Measurements from ENCODE around the gene CR1L.
"Not testable (repeated sequence)": the region's sequence is repeated elsewhere in the genome, so short reads cannot be mapped to it uniquely, and the experiment has no call there.

The CR1L gene

GRCh38 chr1:207670997-207671396, 26.1 kb downstream of the CR1L start:
- no peaks in the 10 kb centered on the region for H3K4me1 Mint-ChIP-seq
- DNase-seq (ENCODE audit: low spot score in 2 of 2) (no peak), ATAC-seq (replicated peaks; ENCODE audit: extremely low read depth, poor library complexity, severe bottlenecking) (no peak)
- no peak overlapping the region for H3K4me3 Mint-ChIP-seq
- H3K9me3 Mint-ChIP-seq = no peaks in the 10 kb centered on the region
- no peaks in the 10 kb centered on the region for H3K36me3 Mint-ChIP-seq (ENCODE audit: insufficient read depth)
- H3K27ac Mint-ChIP-seq (ENCODE audit: low read depth) = no peak overlapping the region
- peaks cover 93% of the 10 kb centered on the region for H3K27me3 Mint-ChIP-seq

GRCh38 chr1:207672522-207673130, 27.7 kb downstream of the CR1L start:
- no peak overlapping the region for H3K27ac Mint-ChIP-seq (ENCODE audit: low read depth)

GRCh38 chr1:207673399-207673798, 28.5 kb downstream of the CR1L start:
- ATAC-seq (replicated peaks; ENCODE audit: extremely low read depth, poor library complexity, severe bottlenecking) (no peak), DNase-seq (ENCODE audit: low spot score in 2 of 2) (no peak)
- Mint-ChIP-seq H3K9me3 (no peaks in the 10 kb centered on the region), H3K27me3 (peaks cover 81% of the 10 kb centered on the region), H3K4me3 (no peak overlapping the region), H3K27ac (ENCODE audit: low read depth) (no peak overlapping the region), H3K4me1 (no peaks in the 10 kb centered on the region), H3K36me3 (ENCODE audit: insufficient read depth) (no peaks in the 10 kb centered on the region)

More at GRCh38 chr1:207672522-207673130, 27.7 kb downstream of the CR1L start:
- H3K36me3 Mint-ChIP-seq (ENCODE audit: insufficient read depth) = no peaks in the 10 kb centered on the region
- H3K4me3 Mint-ChIP-seq = no peak overlapping the region
- no peaks in the 10 kb centered on the region for H3K9me3 Mint-ChIP-seq
- H3K27me3 Mint-ChIP-seq = peaks cover 81% of the 10 kb centered on the region
- no peaks in the 10 kb centered on the region for H3K4me1 Mint-ChIP-seq
- ATAC-seq (replicated peaks; ENCODE audit: extremely low read depth, poor library complexity, severe bottlenecking) (no peak), DNase-seq (ENCODE audit: low spot score in 2 of 2) (no peak)

GRCh38 chr1:207676153-207676552, 31.2 kb downstream of the CR1L start:
- H3K27me3 Mint-ChIP-seq = peaks cover 71% of the 10 kb centered on the region
- DNase-seq (ENCODE audit: low spot score in 2 of 2) (no peak), ATAC-seq (replicated peaks; ENCODE audit: extremely low read depth, poor library complexity, severe bottlenecking) (no peak)
- no peaks in the 10 kb centered on the region for H3K36me3 Mint-ChIP-seq (ENCODE audit: insufficient read depth)
- H3K27ac Mint-ChIP-seq (ENCODE audit: low read depth) = no peak overlapping the region
- no peaks in the 10 kb centered on the region for H3K9me3 Mint-ChIP-seq
- H3K4me1 Mint-ChIP-seq = no peaks in the 10 kb centered on the region
- H3K4me3 Mint-ChIP-seq = no peak overlapping the region

GRCh38 chr1:207680590-207681388, 35.9 kb downstream of the CR1L start:
- not testable (repeated sequence) for H3K27ac Mint-ChIP-seq (ENCODE audit: low read depth); DNase-seq (ENCODE audit: low spot score in 2 of 2); H3K4me1 Mint-ChIP-seq; H3K4me3 Mint-ChIP-seq; H3K9me3 Mint-ChIP-seq; H3K36me3 Mint-ChIP-seq (ENCODE audit: insufficient read depth); ATAC-seq (replicated peaks; ENCODE audit: extremely low read depth, poor library complexity, severe bottlenecking)
- peaks cover 45% of the 10 kb centered on the region for H3K27me3 Mint-ChIP-seq

GRCh38 chr1:207682872-207683434, 38.0 kb downstream of the CR1L start:
- H3K9me3 Mint-ChIP-seq = not testable (repeated sequence)

GRCh38 chr1:207690551-207690950, 45.6 kb downstream of the CR1L start:
- not testable (repeated sequence) for H3K36me3 Mint-ChIP-seq (ENCODE audit: insufficient read depth); H3K4me3 Mint-ChIP-seq; H3K27ac Mint-ChIP-seq (ENCODE audit: low read depth); H3K4me1 Mint-ChIP-seq; DNase-seq (ENCODE audit: low spot score in 2 of 2); H3K9me3 Mint-ChIP-seq; ATAC-seq (replicated peaks; ENCODE audit: extremely low read depth, poor library complexity, severe bottlenecking)
- peaks cover 40% of the 10 kb centered on the region for H3K27me3 Mint-ChIP-seq

More at GRCh38 chr1:207682872-207683434, 38.0 kb downstream of the CR1L start:
- peaks cover 36% of the 10 kb centered on the region for H3K27me3 Mint-ChIP-seq
- DNase-seq (ENCODE audit: low spot score in 2 of 2); ATAC-seq (replicated peaks; ENCODE audit: extremely low read depth, poor library complexity, severe bottlenecking); H3K4me1 Mint-ChIP-seq; H3K36me3 Mint-ChIP-seq (ENCODE audit: insufficient read depth); H3K27ac Mint-ChIP-seq (ENCODE audit: low read depth); H3K4me3 Mint-ChIP-seq: not testable (repeated sequence)

- H3K4me1 Mint-ChIP-seq = no peaks in the 10 kb centered on the region
- no peak for DNase-seq (ENCODE audit: low spot score in 2 of 2)
- H3K27ac Mint-ChIP-seq (ENCODE audit: low read depth) = no peak overlapping the region
- no peaks in the 10 kb centered on the region for H3K9me3 Mint-ChIP-seq
- no peak for ATAC-seq (replicated peaks; ENCODE audit: extremely low read depth, poor library complexity, severe bottlenecking)
- H3K36me3 Mint-ChIP-seq (ENCODE audit: insufficient read depth) = peaks cover 2% of the 10 kb centered on the region
- peaks cover 44% of the 10 kb centered on the region for H3K27me3 Mint-ChIP-seq
- no peak overlapping the region for H3K4me3 Mint-ChIP-seq
Observed at GRCh38 chr1:207691010-207691409, 46.1 kb downstream of the CR1L start.

GRCh38 chr1:207691841-207692240, 46.9 kb downstream of the CR1L start:
- DNase-seq (ENCODE audit: low spot score in 2 of 2) (no peak), ATAC-seq (replicated peaks; ENCODE audit: extremely low read depth, poor library complexity, severe bottlenecking) (no peak)
- H3K27me3 Mint-ChIP-seq = peaks cover 47% of the 10 kb centered on the region
- H3K4me1 Mint-ChIP-seq = no peaks in the 10 kb centered on the region
- no peak overlapping the region for H3K4me3 Mint-ChIP-seq
- peaks cover 2% of the 10 kb centered on the region for H3K36me3 Mint-ChIP-seq (ENCODE audit: insufficient read depth)
- H3K9me3 Mint-ChIP-seq = no peaks in the 10 kb centered on the region
- no peak overlapping the region for H3K27ac Mint-ChIP-seq (ENCODE audit: low read depth)

GRCh38 chr1:207692291-207692690, 47.4 kb downstream of the CR1L start:
- H3K36me3 Mint-ChIP-seq (ENCODE audit: insufficient read depth); H3K4me3 Mint-ChIP-seq; H3K4me1 Mint-ChIP-seq; H3K27ac Mint-ChIP-seq (ENCODE audit: low read depth); DNase-seq (ENCODE audit: low spot score in 2 of 2); H3K9me3 Mint-ChIP-seq; ATAC-seq (replicated peaks; ENCODE audit: extremely low read depth, poor library complexity, severe bottlenecking): not testable (repeated sequence)
- peaks cover 47% of the 10 kb centered on the region for H3K27me3 Mint-ChIP-seq

GRCh38 chr1:207695891-207696290, 51.0 kb downstream of the CR1L start:
- H3K9me3 Mint-ChIP-seq = no peaks in the 10 kb centered on the region
- H3K27ac Mint-ChIP-seq (ENCODE audit: low read depth) = no peak overlapping the region
- peaks cover 2% of the 10 kb centered on the region for H3K36me3 Mint-ChIP-seq (ENCODE audit: insufficient read depth)
- ATAC-seq (replicated peaks; ENCODE audit: extremely low read depth, poor library complexity, severe bottlenecking) = no peak
- peaks cover 39% of the 10 kb centered on the region for H3K27me3 Mint-ChIP-seq
- no peaks in the 10 kb centered on the region for H3K4me1 Mint-ChIP-seq
- no peak for DNase-seq (ENCODE audit: low spot score in 2 of 2)
- no peak overlapping the region for H3K4me3 Mint-ChIP-seq

GRCh38 chr1:207698822-207699483, 54.0 kb downstream of the CR1L start:
- Mint-ChIP-seq H3K27me3 (peaks cover 21% of the 10 kb centered on the region), H3K9me3 (no peaks in the 10 kb centered on the region), H3K27ac (ENCODE audit: low read depth) (no peak overlapping the region), H3K4me3 (no peak overlapping the region), H3K36me3 (ENCODE audit: insufficient read depth) (peaks cover 2% of the 10 kb centered on the region), H3K4me1 (no peaks in the 10 kb centered on the region)
- ATAC-seq (replicated peaks; ENCODE audit: extremely low read depth, poor library complexity, severe bottlenecking) = no peak
- DNase-seq (ENCODE audit: low spot score in 2 of 2) = no peak

Measured in central memory CD8-positive, alpha-beta T cell (primary cell).